DND-41 (cell line): Measurements from ENCODE around the gene COL9A3.

Experiments
- ATAC-seq: fragments of 200-7000 bp; cut with Tn5 transposase; 3 replicates; pipeline ENCODE4 v1.9.1; 2021; ENCODE audit warnings: low read depth; ENCODE audit not compliant: insufficient read depth
- DNase-seq: peaks from one replicate; pipeline ENCODE4 v3.0.0-alpha.2; 2020
- H2AFZ ChIP-seq: 2 replicates; pipeline ENCODE4 v1.6.0; 2012; ENCODE audit warnings: low read depth, low read length
- H3K27ac ChIP-seq: 2 replicates; pipeline ENCODE4 v1.5.1; 2012; ENCODE audit warnings: low read length, inconsistent platforms
- H3K27me3 ChIP-seq: fragments of 200-600 bp; sonication (generic); 2 replicates; pipeline ENCODE4 v1.6.0; 2012; ENCODE audit warnings: low read length, mild to moderate bottlenecking, inconsistent platforms; ENCODE audit not compliant: insufficient read depth, poor library complexity
- H3K36me3 ChIP-seq: 2 replicates; pipeline ENCODE4 v1.5.1; 2012; ENCODE audit warnings: low read length, inconsistent platforms; ENCODE audit not compliant: insufficient read depth
- H3K4me1 ChIP-seq: 2 replicates; pipeline ENCODE4 v1.5.1; 2012; ENCODE audit warnings: mild to moderate bottlenecking, low read length; ENCODE audit not compliant: insufficient read depth
- H3K4me2 ChIP-seq: 2 replicates; pipeline ENCODE4 v1.6.0; 2012; ENCODE audit warnings: mild to moderate bottlenecking, moderate library complexity, low read length, inconsistent platforms; ENCODE audit not compliant: insufficient read depth
- H3K4me3 ChIP-seq, 2 experiments: fragments of 200-600 bp in 1 of 2; shearing (Covaris generic) in 1 of 2; 2 replicates each; pipeline ENCODE4 v1.5.1; 2012 to 2016; ENCODE audit warnings: inconsistent platforms in 2 of 2, low read length in 2 of 2, mild to moderate bottlenecking in 2 of 2, low read depth in 1 of 2, moderate library complexity in 1 of 2
- H3K79me2 ChIP-seq: 2 replicates; pipeline ENCODE4 v1.6.0; 2012; ENCODE audit warnings: low read length, inconsistent platforms; ENCODE audit not compliant: insufficient read depth
- H3K9ac ChIP-seq: 2 replicates; pipeline ENCODE4 v1.6.0; 2012; ENCODE audit warnings: low read depth, mild to moderate bottlenecking, inconsistent platforms, low read length, moderate library complexity
- H3K9me3 ChIP-seq: 2 replicates; pipeline ENCODE4 v1.5.1; 2012; ENCODE audit warnings: low read length, moderate library complexity, mild to moderate bottlenecking, inconsistent platforms; ENCODE audit not compliant: insufficient read depth, severe bottlenecking
- H4K20me1 ChIP-seq: 2 replicates; pipeline ENCODE4 v1.6.0; 2012; ENCODE audit warnings: low read length; ENCODE audit not compliant: insufficient read depth
- EZH2 ChIP-seq: IDR thresholded peaks from 3 replicates; pipeline ENCODE4 v1.6.1; 2012; ENCODE audit warnings: borderline replicate concordance, low read depth, mild to moderate bottlenecking, moderate library complexity, low read length, inconsistent platforms; ENCODE audit not compliant: severe bottlenecking
- TF ChIP-seq, protein P1 (sequence below): IDR thresholded peaks from 2 replicates; pipeline ENCODE4 v1.5.1; 2012; ENCODE audit warnings: borderline replicate concordance, low read length, moderate library complexity, mild to moderate bottlenecking; ENCODE audit not compliant: poor library complexity, severe bottlenecking; ENCODE audit errors: extremely low read depth

Gene COL9A3

DNA sequence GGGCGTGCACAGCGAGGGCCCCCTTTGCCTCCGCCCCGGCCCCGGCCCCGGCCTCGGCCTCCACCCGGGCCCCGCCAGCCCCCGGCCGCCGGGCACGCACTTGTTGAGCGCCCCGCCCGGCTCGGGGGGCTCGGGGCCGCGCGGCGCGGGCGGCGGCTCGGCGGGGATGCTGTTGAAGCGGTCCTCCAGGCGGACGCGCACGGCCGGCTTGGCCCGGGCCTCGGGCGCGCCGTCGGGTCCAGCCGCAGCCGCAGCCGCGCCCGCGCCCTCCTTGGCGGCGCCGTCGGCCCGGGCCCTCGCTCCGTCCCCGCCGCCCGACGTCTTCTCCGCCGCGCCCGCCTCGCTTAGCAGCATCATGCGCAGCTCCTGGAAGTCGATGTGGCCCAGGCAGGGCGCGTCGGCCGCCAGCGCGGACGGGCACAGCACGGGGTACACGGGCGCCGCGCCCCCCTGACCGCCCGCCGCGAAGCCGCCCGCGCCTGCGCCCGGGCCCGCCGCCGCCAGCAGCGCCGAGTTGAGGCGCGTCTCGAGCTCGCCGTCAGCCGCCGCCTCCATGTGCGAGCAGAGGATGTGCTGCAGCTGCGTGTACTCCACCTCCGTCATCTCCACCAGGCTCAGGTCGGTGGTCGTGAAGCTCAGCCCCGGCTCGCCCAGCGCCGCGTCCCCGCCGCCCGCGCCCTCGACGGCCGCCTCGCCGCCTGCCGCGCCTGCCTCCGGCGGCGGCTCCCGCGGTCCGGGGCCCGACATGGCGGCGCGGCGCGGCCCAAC, 44.3 kb downstream of the COL9A3 start:
- H4K20me1 ChIP-seq, result peaks cover 29% of the 10 kb centered on the region
- no peaks in the 10 kb centered on the region for H3K9me3 ChIP-seq
- peak overlapping the region; percentile 87 for H2AFZ ChIP-seq
- no peaks in the 10 kb centered on the region for H3K27me3 ChIP-seq
- DNase-seq, result peak; percentile 61
- H3K9ac ChIP-seq, result peak overlapping the region; percentile 74
- peak overlapping the region; percentile 59 to 73; a peak in 3 of 4 replicates for H3K4me3 ChIP-seq
- peak overlapping the region; percentile 78 for H3K4me2 ChIP-seq
- H3K4me1 ChIP-seq, result peaks cover 29% of the 10 kb centered on the region
- H3K79me2 ChIP-seq, result peaks cover 36% of the 10 kb centered on the region
- peak; percentile 51 for ATAC-seq
- TF ChIP-seq EZH2, result no peak
- TF ChIP-seq, protein P1, sequence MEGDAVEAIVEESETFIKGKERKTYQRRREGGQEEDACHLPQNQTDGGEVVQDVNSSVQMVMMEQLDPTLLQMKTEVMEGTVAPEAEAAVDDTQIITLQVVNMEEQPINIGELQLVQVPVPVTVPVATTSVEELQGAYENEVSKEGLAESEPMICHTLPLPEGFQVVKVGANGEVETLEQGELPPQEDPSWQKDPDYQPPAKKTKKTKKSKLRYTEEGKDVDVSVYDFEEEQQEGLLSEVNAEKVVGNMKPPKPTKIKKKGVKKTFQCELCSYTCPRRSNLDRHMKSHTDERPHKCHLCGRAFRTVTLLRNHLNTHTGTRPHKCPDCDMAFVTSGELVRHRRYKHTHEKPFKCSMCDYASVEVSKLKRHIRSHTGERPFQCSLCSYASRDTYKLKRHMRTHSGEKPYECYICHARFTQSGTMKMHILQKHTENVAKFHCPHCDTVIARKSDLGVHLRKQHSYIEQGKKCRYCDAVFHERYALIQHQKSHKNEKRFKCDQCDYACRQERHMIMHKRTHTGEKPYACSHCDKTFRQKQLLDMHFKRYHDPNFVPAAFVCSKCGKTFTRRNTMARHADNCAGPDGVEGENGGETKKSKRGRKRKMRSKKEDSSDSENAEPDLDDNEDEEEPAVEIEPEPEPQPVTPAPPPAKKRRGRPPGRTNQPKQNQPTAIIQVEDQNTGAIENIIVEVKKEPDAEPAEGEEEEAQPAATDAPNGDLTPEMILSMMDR, result no peak
- H3K27ac ChIP-seq, result peak overlapping the region; percentile 65
- H3K36me3 ChIP-seq, result peaks cover 18% of the 10 kb centered on the region

DNA sequence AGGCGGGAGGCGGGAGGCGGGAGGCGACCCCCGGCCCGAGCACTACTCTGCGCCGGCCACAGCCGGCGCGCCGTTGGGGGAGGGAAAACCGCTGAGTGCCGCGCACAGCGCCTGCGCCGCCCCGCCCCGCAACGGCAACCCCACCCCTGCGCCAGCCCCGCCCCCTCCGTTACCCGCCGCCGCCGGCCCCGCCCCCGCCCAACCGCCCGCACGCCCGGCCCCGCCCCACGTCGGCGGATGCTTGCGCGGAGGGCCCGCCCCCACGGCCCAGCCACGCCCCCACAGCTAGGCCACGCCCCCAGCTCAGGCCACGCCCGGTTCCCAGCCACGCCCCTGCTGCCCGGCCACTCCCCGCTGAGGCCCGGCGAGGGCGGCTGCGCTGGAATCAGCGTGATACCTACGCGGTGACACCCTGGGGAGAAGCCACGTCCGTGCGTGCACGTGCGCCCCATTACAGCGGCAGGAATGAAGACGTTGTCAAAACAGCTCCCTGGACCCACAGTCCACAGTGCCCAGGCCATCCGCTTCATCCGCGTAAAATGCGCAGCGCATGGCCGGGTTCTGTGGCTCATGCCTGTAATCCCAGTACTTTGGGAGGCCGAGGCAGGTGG, 45.0 kb downstream of the COL9A3 start, which contains the start of gene TCFL5:
TCFL5 (minus strand) TSS at position 97 of the 611 bp plus-strand sequence. CDS start 152 bp downstream, outside the sequence.
- H3K36me3 ChIP-seq, result peaks cover 15% of the 10 kb centered on the region
- TF ChIP-seq EZH2, result no peak
- TF ChIP-seq, protein P1, result no peak
- H3K27ac ChIP-seq, result peak within 1 kb of the TSS; percentile 65
- peak within 1 kb of the TSS; percentile 74 for H3K9ac ChIP-seq
- peak within 1 kb of the TSS; percentile 78 for H3K4me2 ChIP-seq
- H3K79me2 ChIP-seq, result peaks cover 33% of the 10 kb centered on the region
- peak; percentile 88 for ATAC-seq
- H2AFZ ChIP-seq, result peak within 1 kb of the TSS; percentile 87
- peak within 1 kb of the TSS; percentile 59 to 73; a peak in 3 of 4 replicates for H3K4me3 ChIP-seq
- DNase-seq, result peak; percentile 92
- peaks cover 27% of the 10 kb centered on the region for H4K20me1 ChIP-seq
- no peaks in the 10 kb centered on the region for H3K9me3 ChIP-seq
- H3K27me3 ChIP-seq, result no peaks in the 10 kb centered on the region
- peaks cover 29% of the 10 kb centered on the region for H3K4me1 ChIP-seq

DNA sequence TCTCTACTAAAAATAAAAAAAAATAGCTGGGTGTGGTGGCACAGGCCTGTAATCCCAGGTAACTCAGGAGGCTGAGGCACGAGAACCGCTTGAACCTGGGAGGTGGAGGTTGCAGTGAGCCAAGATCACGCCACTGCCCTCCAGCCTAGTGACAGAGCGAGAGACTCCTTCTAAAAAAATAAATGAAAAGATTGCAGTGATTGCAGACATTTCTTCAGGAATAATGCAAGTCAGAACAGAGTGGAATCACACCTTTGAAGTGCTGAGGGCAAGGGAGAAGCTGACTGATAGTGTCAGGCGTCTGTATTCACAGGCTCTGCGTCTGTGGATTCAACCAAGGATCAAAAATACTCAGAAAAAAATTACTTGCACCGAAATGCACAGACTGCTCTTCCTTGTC, 47.4 kb downstream of the COL9A3 start:
- peaks cover 15% of the 10 kb centered on the region for H4K20me1 ChIP-seq
- ATAC-seq (no peak), DNase-seq (no peak)
- TF ChIP-seq, protein P1, result no peak
- TF ChIP-seq EZH2, result no peak
- H3K36me3 ChIP-seq, result no peaks in the 10 kb centered on the region; the same call in 1 of the 2 replicates
- no peak overlapping the region for H3K4me3 ChIP-seq
- H3K79me2 ChIP-seq, result peaks cover 16% of the 10 kb centered on the region
- H3K9me3 ChIP-seq, result no peaks in the 10 kb centered on the region
- H3K9ac ChIP-seq, result no peak overlapping the region
- no peak overlapping the region for H2AFZ ChIP-seq
- H3K27ac ChIP-seq, result no peak overlapping the region
- no peak overlapping the region for H3K4me2 ChIP-seq
- no peaks in the 10 kb centered on the region for H3K27me3 ChIP-seq
- peaks cover 23% of the 10 kb centered on the region for H3K4me1 ChIP-seq
